Astrocyte of the spinal cord (primary cell): ENCODE measurements around the gene DRGX.

Experiments used
- DNase-seq: peaks from one replicate; pipeline ENCODE4 v3.0.0; 2011; ENCODE audit warnings: low read depth, low spot score
- H3K4me3 ChIP-seq: 2 replicates; pipeline ENCODE4 v1.5.1; 2011; ENCODE audit warnings: low read depth, mild to moderate bottlenecking, low read length, moderate library complexity
- CTCF ChIP-seq: IDR thresholded peaks from 2 replicates; pipeline ENCODE4 v1.5.1; 2012; ENCODE audit warnings: low read depth, mild to moderate bottlenecking, low read length, inconsistent platforms
- in situ Hi-C: cut with HindIII; loops from 2 replicates; pipeline ENCODE4 v1.10.0; 2017; ENCODE audit warnings: low sequenced_read_pairs

The DRGX gene

DNA sequence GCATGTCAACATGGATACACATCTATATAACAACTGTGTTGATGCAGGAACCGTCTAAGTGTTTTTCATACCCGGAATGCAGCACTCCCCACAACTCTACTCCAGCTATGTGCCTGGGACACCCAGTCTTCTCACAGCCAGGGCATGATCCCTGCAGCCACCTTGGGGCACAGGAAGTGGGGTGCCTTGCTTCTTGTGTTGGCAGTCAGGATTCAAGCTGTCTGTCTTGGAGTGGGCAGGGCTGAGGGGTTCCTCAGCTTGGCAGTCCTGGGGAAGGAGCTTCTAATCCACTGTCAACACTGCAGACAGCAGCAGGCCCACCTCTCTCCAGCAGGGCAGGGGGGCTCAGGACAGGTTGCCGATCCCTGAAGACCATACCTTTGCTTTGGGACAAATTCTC is 41.3 kb downstream of the DRGX start:
- DNase-seq, result no peak
- no peak overlapping the region for H3K4me3 ChIP-seq
- in situ Hi-C loops, result no loop called here
- no peak for TF ChIP-seq CTCF

DNA sequence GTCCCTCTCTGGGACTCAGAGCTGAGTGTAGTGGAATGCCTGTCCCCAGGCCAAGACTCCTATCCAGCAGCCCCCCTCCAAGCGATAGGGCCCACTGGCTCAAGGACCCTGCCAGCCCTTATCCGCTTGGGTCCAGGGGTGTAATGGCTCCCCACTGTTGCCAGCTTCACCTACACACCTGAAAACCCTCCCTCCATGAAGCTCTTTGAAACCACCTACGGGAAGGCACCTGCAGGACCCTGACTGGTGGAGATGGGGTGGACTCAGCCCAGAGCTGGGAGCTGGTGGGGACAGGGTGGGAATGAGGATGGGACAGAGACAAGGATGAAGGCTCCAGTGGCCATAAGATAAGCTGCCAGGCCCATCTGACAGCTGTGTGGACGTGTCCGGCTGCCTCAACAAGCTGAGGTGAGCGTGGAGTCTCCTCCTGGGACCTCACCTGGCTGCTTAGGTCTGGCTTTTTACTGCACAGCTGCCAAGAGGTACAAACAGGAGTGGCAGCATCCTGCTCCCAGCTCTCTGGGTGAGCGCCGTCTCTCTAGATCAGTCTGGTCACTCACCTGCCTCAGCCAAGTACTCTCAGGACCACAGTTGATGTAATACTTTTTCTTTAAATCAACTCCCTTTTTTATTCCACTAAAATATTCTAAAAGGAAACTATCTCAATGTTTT is 41.9 kb downstream of the DRGX start:
- TF ChIP-seq CTCF, result no peak
- in situ Hi-C loops, result no loop called here
- DNase-seq, result no peak
- no peak overlapping the region for H3K4me3 ChIP-seq

DNA sequence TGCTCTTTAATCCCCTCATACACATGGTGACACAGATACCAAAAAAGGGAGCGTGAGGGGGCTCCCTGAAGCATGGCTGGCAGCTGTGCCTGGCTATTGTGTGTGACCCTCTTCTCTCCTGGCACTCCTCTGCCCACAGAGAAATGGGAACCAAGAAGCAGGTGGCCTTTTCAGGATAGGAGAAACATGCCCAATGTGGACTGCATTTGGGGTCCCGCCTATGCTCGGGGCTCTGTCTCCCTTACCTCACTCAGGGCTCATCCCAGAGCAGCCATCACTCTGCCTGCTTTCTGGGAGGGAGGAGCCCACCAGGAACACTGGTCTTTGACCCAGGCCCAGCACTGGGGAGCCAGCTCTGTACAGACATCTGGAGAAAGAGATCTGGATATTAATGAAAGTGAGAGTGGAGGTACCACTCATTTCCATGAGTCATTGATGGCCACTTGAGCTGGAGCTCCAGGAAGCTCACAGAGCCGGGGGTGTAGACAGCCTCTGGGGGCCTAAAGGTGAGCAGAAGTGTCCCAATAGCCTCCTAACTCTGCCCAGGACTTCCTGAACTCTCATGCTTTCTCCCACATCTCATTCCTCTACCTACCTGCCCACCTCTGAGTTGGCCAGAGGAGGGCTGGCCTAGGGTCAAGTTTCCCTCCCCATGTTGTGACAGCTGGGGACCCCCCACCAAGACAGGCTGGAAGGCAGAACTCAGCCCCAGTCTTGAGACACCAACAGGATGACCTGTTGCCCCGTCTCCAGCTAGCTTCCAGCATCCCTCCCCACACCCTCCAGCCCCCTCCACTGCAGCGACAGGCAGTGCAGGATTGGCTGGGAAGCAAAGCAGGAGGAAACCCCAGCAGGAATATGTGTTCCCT is 42.6 kb downstream of the DRGX start:
- in situ Hi-C loops, result no loop called here
- no peak for TF ChIP-seq CTCF
- DNase-seq, result no peak
- no peak overlapping the region for H3K4me3 ChIP-seq

DNA sequence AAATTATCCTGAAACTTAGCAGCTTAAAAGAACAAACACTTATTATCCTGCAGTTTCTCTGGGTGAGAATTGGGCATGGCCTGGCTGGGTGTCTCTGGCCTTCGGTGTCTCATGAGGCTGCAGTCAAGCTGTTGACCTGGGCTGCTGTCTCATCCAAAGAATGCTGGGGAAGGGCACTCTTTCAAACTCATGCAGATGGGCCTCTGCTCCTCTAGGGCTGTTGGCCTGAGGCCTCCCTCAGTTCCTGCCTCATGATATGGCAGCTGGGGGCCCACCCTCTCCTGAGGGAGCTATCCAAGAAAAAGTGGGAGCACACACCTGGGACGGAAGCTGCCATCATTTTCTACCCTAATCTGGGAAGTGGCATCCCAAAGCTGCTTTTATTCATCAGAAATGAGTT is 43.6 kb downstream of the DRGX start:
- in situ Hi-C loops, result no loop called here
- no peak for TF ChIP-seq CTCF
- DNase-seq, result no peak
- no peak overlapping the region for H3K4me3 ChIP-seq

- H3K4me3 ChIP-seq, result no peak overlapping the region
- DNase-seq, result no peak
- in situ Hi-C loops, result no loop called here
- no peak for TF ChIP-seq CTCF
Measured at GRCh38 chr10:49351669-49352068, 44.2 kb downstream of the DRGX start.

- TF ChIP-seq CTCF, result no peak
- no peak overlapping the region for H3K4me3 ChIP-seq
- in situ Hi-C loops, result no loop called here
Measured at GRCh38 chr10:49350846-49351532, 44.9 kb downstream of the DRGX start.

More at GRCh38 chr10:49350846-49351532, 44.9 kb downstream of the DRGX start:
- no peak for DNase-seq
